HG02885 (cell line): ENCODE data around the gene BRD1.
"Not testable (repeated sequence)": the region's sequence is repeated elsewhere in the genome, so short reads cannot be mapped to it uniquely, and the experiment has no call there.

Experiments used
- ATAC-seq: cut with Tn5 transposase; IDR thresholded peaks from one replicate; pipeline ENCODE4 v1.9.1; 2021; ENCODE audit warnings: mild to moderate bottlenecking; ENCODE audit not compliant: unreplicated experiment, poor library complexity

The BRD1 gene

DNA sequence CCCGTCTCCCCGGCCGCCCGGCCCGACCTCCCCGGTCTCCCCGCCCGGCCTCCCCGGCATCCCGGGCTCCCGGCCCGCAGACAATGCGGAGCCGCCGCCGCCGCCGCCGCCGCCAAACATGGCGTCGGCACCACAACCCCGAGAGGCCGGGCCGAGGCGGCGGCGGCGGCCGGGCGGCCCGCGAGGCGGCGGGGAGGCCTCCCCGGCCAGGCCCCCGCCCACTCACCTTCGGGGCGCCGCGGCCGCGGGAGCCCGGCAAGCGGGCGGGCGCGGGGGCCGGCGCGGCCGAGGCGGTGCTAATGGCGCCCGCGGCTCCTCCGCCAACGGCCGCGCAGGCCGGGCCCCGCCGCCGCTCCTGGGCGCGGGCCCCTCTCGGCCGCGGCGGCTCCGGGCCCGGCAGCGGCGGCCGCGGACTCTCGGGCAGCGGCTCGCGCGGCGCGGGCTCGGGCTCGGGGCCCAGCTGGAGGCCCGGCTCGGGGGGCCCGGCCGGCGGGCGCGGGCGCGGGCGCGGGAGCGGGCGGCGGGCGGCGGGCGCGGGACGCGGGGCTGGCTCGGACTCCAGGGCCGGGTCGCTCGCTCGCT lies 311 bp downstream of the BRD1 start:
- peak; percentile 38 for ATAC-seq

DNA sequence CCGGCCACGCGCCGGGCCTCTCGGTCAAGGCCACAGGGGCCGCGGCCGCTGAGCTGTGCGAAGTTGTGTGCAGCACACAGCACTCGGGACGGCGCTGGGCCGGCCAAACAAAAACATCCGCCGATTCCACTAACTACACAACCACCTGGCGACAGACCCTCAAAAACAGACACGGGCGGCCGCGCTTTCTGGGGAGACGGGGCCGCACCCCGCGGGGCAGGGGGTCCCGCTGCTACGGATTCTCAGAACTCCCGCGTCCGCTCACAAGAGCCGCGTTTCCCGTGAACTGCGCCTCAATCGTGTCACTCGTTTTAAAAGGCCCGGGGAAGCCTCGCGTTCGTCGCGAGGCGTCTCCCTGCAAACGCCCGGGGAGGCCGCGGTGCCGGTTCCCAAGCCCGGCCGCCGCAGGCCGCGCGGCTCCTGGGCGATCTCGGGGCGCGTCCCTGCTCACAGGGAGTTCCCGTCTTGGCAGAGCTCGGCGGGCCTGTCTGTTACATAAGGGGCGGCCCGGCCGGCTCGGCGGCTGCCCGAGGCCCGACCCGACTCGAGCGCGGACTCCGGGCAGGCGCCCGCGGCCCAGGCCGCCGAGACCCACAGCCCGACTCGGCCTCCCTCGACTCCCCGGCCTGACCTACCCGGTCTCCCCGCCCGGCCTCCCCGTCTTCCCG lies 936 bp downstream of the BRD1 start:
- peak; percentile 26 for ATAC-seq

DNA sequence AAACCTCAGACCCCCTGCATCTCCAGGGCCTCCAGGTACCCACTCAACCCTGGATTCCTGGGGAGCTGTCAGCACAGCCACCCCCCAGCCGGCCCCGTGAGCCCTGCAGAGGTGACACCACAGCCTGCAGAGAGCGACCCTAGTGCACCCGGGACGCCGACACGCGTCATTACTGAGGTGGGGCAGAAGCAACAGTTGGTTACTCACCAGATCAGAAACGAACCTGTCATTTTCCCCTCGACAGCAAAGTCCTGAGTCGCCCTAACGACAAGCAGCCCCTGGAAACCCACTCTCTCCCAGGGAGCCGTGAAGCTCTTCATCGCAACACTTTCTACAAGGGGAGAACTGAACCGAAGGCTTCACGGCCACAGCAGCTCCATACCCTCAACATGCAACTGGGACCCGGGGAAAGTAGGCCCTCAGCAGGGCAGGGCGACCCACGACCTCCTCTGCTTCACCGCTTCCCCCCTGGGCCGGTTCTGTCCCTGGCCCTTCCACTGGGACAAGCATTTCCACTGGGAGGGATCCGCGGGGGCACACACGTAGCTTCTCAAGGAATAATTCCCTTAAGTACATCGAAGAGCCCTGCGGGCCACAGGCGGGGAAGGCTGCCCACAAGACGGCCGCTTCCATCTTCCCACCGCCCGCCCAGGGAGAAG lies 1.6 kb downstream of the BRD1 start:
- no peak for ATAC-seq

DNA sequence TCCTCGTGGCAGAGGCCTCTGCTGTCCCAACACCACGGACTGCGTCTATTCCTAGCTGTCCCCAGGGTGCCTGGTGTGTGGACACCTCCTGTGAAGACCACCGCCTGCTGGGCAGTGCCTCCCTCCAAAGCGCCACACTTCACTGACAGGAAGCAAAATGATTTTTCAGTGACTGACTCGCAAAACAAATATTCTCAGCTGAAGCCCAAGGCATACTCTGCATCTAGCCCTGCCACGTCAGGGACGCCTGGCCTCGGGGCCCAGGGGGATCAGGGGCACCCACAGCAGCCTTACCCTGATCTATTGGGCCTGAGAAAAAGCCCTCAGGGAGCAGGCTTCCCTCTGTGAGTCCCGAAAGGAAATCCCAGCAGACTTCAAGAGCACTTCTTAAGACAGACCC lies 2.2 kb downstream of the BRD1 start:
- no peak for ATAC-seq

DNA sequence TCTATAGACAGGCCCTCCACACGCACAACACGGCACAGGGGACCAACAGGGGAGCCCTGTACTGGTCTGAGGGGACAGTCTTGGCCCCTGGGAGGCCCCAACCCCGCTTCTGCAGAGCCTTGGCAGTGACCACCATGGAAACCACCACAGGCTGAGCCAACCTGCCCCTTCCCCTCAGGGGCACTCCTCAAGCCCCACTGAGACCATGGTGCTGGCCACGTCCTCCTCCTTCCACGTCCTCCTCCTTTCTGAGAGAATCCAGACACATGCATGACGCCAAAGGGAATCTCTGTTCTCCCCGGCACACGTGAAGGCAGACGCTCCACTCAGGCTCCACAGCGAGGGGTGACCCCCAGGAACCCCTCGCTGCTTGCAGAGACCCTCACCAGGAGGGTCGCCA lies 2.7 kb downstream of the BRD1 start:
- ATAC-seq: no peak

DNA sequence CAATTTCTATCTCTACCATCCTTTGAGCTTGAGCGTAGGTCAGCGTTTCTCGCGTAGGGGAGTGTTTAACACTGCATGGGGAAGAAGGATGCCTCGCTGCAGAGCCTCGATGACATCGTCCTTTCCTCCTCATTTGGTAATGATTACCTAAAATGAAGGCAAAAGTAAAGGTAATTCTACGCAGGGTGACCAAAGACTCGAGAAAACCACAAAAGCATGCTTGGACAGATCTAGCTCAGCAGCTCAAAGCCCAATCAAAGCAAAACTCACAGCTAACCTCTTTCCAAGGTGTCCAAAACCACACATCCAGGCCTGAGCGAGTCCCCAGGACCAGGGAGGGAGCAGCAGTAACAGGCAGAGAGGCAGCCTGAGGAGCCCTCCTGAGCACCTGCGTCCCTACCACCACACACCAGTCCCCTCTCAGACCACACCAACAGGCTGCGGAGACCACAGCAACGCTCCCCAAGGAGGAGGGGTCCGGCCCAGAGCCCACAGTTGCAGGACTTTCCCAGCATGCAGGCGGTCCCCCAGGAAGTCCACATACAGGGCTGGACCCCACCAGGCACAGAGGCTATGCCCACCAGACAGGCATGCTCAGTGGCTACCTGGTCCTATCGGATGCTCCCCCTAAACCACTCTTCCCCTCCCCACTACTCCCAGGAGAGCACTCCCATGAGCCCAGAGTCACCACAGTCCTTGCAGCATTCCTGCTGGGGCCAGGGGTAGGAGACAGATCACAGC lies 3.3 kb downstream of the BRD1 start:
- no peak for ATAC-seq

DNA sequence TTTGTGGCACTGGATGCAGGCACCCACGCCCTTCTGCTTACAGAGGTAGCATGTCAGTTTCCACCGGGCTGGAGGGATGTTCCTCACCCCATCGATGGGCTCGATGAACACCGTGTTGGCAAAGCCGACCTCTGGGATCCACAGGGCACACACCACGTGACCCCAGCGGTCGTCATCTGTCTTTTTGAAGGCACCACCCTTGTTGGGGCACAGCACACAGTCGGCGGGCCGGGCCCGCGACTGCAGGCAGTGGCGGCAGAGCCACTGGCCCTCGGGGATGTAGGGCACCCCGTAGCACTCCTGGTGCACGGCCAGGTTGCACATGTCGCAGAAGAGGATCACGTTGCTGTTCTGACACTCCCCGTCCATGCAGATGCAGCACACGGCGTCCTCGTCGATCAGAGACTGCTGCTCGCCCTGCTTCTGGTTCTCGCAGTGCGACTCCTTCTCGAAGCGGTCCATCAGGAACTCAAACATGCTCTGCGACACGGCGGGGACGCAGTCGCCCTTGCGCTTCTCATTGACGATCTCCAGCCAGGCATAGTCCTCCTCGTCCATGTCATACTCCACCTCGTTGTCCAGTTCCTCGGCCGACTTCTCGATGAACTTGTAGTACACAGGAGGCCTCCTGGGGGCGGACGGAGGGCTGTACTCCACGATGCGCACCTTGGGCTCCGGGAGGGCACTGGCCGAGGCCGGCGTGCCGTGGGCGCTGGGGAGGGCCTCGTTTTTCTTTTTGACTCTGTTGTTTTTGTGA lies 4.2 kb downstream of the BRD1 start:
- no peak for ATAC-seq

DNA sequence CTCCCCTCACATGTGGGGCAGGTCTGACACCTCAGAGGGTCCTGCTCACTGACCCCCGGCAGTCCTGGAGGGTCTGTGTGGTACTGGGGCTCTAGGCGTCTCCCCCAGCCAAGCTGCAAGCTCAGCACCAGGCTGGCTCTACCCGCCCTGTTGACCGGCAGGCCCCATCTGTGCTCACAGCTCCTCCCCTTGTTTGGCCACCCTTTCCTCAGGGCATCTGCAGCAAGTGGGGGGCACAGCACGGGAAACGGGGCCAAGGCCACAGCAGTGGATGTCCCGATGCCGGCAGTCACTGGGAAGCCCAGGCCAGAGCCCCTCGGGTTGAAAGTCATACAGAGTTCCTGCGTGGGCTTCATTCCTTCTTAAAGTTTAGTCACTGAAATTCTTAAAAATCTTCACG lies 5.9 kb downstream of the BRD1 start:
- ATAC-seq: not testable (repeated sequence)

DNA sequence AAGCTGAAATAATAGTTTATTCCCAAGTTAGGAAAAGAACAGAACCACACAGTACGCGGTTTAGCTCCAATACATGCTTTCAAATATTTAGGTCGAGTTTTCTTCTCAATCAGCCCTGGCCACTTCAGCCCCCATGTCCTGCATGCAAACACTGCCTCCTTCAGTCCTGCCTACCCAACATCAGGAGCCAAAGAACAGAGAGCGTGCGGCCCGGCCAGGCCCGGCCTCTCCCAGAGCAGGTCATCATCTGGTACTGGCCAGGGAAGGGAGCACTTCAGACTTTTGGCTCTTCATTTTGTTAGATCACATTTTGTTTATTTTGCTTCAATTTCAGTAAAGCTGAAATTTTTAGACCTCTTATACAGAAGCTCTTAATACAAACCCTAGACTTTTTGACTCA lies 6.7 kb downstream of the BRD1 start:
- ATAC-seq: no peak

DNA sequence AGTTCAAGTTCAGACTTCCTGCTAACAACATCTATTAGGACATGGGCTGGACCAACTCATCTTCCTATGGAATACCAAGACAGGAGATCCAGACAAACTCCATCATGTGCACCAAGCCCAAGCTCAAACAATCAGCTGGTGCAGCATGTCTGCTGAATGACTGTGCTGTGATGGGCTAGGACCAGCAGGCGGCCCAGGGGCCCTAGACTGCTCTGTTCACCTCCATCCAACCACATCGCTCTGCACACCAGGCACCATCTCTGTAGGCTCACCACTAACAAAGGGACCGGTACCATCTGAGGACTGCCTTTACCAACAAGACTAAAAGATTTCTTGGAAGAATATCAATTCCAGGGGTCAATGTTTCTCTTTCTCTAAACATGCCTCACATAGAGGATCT lies 10.3 kb downstream of the BRD1 start:
- ATAC-seq: no peak

DNA sequence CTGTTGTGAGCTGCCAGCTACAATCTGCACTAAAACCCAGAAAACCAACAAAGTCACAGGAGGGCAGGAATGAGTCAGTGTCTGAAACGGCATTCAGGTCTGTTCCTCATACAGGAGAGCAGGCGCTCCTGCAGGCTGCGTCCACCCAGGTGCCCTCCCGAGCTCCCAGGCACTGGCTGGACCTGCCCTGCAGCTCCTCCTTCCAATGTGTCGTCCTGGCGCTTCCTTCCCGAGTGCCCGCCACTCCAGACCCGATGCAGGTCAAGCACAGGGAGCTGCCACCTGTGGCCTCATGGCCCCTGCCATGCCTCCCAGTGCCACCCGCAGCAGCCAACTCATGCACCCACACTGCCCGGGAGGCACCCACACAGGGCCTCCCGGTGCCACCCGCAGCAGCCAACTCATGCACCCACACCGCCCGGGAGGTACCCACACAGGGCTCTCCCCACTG lies 12.0 kb downstream of the BRD1 start:
- no peak for ATAC-seq

DNA sequence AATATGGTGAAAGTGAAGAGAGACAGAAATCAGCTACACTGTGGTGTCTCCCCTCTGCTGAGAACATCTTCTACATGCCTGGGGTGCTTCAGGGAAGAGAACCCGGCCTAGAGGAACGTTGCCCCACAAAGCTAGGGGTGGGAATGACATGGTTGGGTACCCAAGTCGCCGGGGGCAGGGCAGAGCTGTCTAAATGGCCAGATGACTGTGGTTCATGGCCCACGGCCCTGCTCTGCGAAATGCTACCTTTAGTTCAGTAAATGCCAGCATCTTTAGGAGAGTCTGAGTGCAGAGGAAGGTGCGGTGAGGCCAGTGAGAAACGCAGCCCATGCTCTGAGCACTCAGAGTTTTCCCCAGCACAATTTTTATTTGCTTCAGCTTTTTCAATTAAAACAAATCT lies 12.8 kb downstream of the BRD1 start:
- ATAC-seq: no peak

DNA sequence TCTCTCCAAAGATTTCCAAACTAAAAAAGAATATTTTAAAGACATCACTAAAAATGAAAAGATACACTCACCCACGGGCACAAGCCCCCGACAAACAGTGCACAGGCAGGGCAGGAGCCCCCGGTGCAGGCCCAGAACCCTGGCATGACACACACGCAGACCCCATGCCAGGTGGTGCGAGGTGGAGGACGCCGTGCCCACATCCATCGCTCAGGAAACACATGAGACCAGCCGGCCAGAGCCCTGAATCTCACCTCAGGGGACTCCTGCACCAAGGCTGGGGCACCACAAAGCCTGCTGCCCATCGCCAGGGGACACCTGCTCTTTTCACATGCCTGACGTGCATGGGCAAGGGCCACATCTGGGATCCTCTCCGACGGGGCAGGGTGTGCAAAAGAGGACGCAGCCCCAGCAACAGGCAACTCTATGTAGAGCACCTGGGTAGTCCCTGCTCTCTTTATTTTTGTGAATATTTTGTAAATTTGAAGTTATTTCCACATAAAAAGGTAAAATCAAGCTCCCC lies 13.4 kb downstream of the BRD1 start:
- ATAC-seq: no peak

DNA sequence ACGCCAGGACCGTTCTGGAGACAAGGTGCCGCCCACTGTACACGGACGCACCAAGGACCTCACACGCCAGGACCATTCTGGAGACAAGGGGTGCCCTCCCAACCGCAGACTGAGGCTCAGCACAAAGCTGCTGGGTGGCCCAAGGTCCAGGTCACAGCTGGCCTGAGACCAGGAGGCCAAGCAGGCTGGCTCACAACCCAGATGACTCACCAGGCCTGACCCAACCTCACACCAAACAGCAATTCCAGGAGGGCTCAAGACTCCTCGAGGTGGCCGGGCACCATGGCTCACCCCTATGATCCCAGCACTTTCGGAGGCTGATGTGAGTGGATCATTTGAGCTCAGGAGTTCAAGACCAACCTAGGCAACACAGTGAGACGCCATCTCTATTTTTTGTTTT lies 14.8 kb downstream of the BRD1 start:
- no peak for ATAC-seq

DNA sequence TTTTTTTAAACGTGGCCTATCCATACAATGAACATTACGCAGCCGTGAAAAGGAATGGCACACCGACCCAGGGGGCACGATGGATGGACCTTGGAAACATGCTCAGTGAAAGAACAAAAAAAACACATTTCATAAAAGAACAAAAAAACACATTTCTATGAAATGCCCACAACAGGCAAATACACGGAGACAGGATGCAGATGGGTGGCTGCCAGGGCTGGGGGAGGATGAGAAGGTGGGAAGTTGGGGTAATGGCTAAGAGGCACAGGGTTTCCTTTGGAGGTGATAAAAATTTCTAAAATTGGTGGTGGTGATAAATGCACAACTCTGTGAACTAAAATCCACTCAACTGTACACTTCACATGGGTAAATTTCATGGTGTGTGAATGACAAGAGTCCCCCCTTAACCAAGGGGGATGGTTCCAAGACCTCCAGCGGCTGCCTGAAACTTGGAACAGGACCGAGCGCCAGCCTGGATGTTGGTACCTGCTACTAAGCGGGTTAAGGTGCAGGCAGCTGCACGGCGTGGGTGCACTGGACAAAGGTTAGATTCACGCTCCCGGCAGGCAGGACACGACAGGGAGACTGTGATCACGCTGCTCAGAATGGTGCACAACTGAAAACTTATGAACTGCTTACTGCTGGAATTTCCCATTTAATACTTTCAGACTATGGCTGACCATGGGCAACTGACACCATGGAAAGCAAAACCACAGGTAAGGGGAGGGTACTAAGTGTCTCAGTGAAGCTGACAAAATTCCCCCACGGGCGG lies 16.5 kb downstream of the BRD1 start:
- no peak for ATAC-seq

DNA sequence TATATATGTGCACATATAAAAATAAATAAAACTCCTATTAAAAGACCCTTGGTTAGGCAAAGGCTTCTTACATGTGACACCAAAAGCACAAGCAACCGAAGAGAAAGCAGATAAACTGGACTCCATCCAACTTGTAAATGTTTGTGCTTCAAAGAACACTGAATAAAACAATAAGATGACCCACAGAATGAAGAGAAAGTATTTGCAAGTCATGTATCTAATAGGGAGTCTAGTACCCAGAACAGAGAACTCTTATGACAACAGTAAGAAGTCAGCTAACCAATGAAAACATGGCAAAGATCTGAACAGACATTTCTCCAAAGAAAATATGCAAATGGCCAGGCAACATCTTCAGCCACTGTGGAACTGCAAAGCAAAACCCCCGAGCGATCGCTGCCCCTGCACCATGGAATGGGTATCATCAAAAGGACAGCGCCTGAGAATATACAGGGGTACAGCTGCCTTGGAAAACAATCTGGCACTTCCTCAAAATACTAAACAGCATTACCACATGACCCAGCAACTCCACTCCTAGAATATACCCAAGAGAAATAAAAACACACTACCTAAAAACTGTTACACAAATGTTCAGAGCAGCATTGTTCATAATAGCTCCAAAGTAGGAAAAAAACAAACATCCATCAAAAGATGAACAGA lies 17.2 kb downstream of the BRD1 start:
- ATAC-seq: no peak

DNA sequence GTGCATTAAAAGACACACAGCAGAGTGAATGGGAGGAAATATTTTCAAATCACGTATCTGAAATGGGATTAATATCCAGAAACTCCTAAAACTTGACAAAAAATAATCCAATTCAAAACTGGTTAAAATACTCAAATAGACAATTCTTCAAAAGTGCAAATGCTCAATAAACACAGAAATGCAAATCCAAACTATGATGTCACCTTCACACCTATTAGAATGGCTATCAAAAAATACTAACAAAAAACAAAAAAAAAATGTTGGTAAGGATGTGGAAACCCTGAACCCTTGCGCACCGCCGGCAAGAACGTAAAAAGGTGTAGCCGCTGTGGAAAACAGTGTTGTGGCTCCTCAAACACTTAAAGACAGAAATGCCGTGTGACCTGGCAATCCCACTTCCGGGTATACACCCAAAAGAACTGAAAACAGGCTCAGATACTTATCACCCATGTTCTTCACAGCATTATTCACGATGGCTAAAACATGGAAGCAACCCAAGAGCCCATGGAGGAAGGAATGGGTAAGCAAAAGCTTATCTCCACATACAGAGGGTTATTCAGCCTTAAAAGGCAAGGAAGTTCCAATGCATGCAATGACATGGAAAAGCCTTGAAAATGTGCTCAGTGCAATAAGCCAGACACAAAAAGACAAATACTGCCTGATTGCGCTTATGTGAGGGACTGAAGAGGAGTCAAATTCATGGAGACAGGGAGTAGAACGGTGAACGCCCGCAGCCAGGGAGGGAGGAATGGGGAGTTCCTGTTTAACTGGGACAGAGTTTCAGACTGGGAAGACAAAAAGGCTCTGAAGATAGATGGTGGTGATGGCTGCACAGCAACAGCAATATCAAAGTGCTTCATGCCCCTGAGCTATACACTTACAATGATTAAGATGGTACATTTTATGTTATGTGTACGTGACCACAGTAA lies 19.6 kb downstream of the BRD1 start:
- ATAC-seq: no peak

DNA sequence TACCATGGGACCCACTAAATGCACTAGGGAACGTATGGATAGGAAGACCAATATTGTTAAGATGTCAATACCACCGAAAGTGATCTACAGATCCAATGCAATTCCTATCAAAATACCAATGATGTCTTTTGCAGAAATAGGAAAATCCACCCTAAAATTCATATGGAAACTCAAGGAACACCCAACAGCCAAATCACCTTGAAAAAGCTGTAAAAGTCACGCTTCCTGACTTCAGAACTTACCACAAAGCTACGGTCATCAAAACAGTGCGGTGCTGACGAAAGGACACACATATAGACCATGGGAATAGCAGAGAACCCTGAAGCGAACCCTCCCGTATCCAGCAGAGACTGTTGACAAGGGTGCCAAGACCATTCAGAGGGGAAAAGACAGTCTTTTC lies 20.5 kb downstream of the BRD1 start:
- no peak for ATAC-seq
